Right ventricle myocardium superior (tissue), 1 donor: ENCODE data around the gene ZNF215. TPM values are rescaled to one million over a fixed set of nuclear protein-coding genes. Genes with fewer than 3 reads are reported as not detected.

Source experiments
- total RNA-seq: library from RNA; stranded (reverse); fragmentation: NEBNext Ultra II Directional; extraction: Animal tissue kit (Norgen Biotek cat#: 25700); gene quantifications from one replicate; pipeline ENCODE4 v1.2.1, GENCODE V29; 2021
- donor health status: DM: no; HTN: yes; CAD: no; lungs with severe emphysema.

ZNF215 gene
- total RNA-seq, 1 donor from 2014 or later: 0.22 TPM

Other genes with a start within 250 kb of the ZNF215 start
- gene MRPL17, start 243.1 kb upstream of the ZNF215 start, total RNA-seq: 46.5 TPM
- not detected for gene OR2AG2, start 154.4 kb upstream of the ZNF215 start, total RNA-seq
- not detected for gene OR2AG1, start 143.4 kb upstream of the ZNF215 start, total RNA-seq
- gene OR6A2, start 126.7 kb upstream of the ZNF215 start, total RNA-seq: not detected
- not detected for gene OR10A5, start 80.7 kb upstream of the ZNF215 start, total RNA-seq
- not detected for gene OR10A2, start 63.4 kb upstream of the ZNF215 start, total RNA-seq
- not detected for gene OR10A4, start 49.8 kb upstream of the ZNF215 start, total RNA-seq
- gene OR2D2, start 33.9 kb upstream of the ZNF215 start, total RNA-seq: not detected
- not detected for gene OR2D3, start 5.4 kb upstream of the ZNF215 start, total RNA-seq
- gene ZNF214, start 93.9 kb downstream of the ZNF215 start, total RNA-seq: 1.9 TPM
- gene NLRP14, start 94.1 kb downstream of the ZNF215 start, total RNA-seq: not detected
- not detected for gene RBMXL2, start 162.6 kb downstream of the ZNF215 start, total RNA-seq